HCT116 (cell line): ENCODE measurements around the gene CACNA1S. TPM values are rescaled to one million over a fixed set of nuclear protein-coding genes. Genes with fewer than 3 reads are reported as not detected.

Experiments used
- ATAC-seq: fragments of 200-7000 bp; cut with Tn5 transposase; 2 replicates; pipeline ENCODE4 v1.9.1; 2020; ENCODE audit warnings: mild to moderate bottlenecking, moderate library complexity
- BruUV-seq: library from RNA; stranded (reverse); fragments of 400-500 nt; replicated peaks from 2 replicates; lab custom pipeline; 2021; lab: Mats Ljungman, UMichigan
- CTCF ChIA-PET: fragments of 300-600 bp; sonication (Branson Sonifier 250); formaldehyde crosslinking; loops from one replicate; lab custom pipeline; 2021; ENCODE audit warnings: antibody characterized with exemption; lab: Charles Lee
- POLR2A ChIA-PET: fragments of 300-600, 350-600 bp; sonication (Branson Sonifier 250); formaldehyde crosslinking; loops from one replicate; lab custom pipeline; 2021; ENCODE audit warnings: antibody characterized with exemption; lab: Charles Lee
- RAD21 ChIA-PET, 2 experiments: fragments of 300-600 bp; sonication (Branson Sonifier 250); formaldehyde crosslinking; loops; one replicate each; lab custom pipeline; 2023; ENCODE audit warnings: low total read pairs in 2 of 2; ENCODE audit not compliant: uncharacterized antibody in 2 of 2, unreplicated experiment in 2 of 2, low non-redundant PET in 1 of 2; lab: Charles Lee
- DNase-seq: peaks from one replicate; pipeline ENCODE4 v3.0.0-alpha.2; 2010; ENCODE audit warnings: low read depth, low spot score
- H2AFZ ChIP-seq: fragments of 200-600 bp; shearing (Covaris generic), sonication (generic); 2 replicates; pipeline ENCODE4 v1.6.1; 2017; ENCODE audit warnings: low read depth, mixed run types, mixed read lengths, antibody characterized with exemption, low read length; ENCODE audit not compliant: poor library complexity, severe bottlenecking
- H3K27ac ChIP-seq: 2 replicates; pipeline ENCODE4 v1.5.1; 2012; ENCODE audit warnings: low read depth, low read length
- H3K27me3 ChIP-seq: fragments of 200-600 bp; sonication (generic); 2 replicates; pipeline ENCODE4 v1.6.1; 2016; ENCODE audit warnings: mixed run types, low read length, mixed read lengths; ENCODE audit not compliant: insufficient read depth
- H3K36me3 ChIP-seq, 2 experiments: fragments of 200-500 bp in 1 of 2; fragments of 200-600 bp in 1 of 2; sonication (Bioruptor generic) in 1 of 2; sonication (generic) in 1 of 2; 2 replicates each; pipeline versions ENCODE4 v1.5.1 to v1.6.1; 2014 to 2016; ENCODE audit warnings: low read length in 2 of 2, inconsistent platforms in 1 of 2, mixed read lengths in 1 of 2, mixed run types in 1 of 2; ENCODE audit not compliant: insufficient read depth in 2 of 2, control insufficient read depth in 1 of 2
- H3K4me1 ChIP-seq, 2 experiments: fragments of 200-600 bp in 1 of 2; sonication (generic) in 1 of 2; 2 replicates each; pipeline versions ENCODE4 v1.5.1 to v1.6.1; 2012 to 2017; ENCODE audit warnings: low read length in 2 of 2, inconsistent platforms in 1 of 2, mild to moderate bottlenecking in 1 of 2, mixed read lengths in 1 of 2, mixed run types in 1 of 2, moderate library complexity in 1 of 2; ENCODE audit not compliant: insufficient read depth in 2 of 2, control insufficient read depth in 1 of 2
- H3K4me2 ChIP-seq: fragments of 200-600 bp; sonication (generic); 2 replicates; pipeline ENCODE4 v1.6.1; 2017; ENCODE audit warnings: mixed run types, low read length, mixed read lengths
- H3K4me3 ChIP-seq, 2 experiments: fragments of 200-600 bp in 1 of 2; sonication (generic) in 1 of 2; replicated peaks in 1 of 2; 2 replicates each; pipeline ENCODE4 v1.5.1; 2011 to 2016; ENCODE audit warnings: low read length in 2 of 2, control low read depth in 1 of 2, low read depth in 1 of 2, mild to moderate bottlenecking in 1 of 2, mixed read lengths in 1 of 2, mixed run types in 1 of 2
- H3K79me2 ChIP-seq: fragments of 200-600 bp; sonication (generic); 2 replicates; pipeline ENCODE4 v1.6.1; 2017; ENCODE audit warnings: mild to moderate bottlenecking, mixed run types, low read length, moderate library complexity, mixed read lengths; ENCODE audit not compliant: insufficient read depth
- H3K9ac ChIP-seq: fragments of 200-600 bp; sonication (generic); 2 replicates; pipeline ENCODE4 v1.6.1; 2016; ENCODE audit warnings: low read length, mixed read lengths
- H3K9me2 ChIP-seq: fragments of 200-600 bp; sonication (generic), shearing (Covaris generic); 2 replicates; pipeline ENCODE4 v1.6.1; 2017; ENCODE audit warnings: mixed run types, mild to moderate bottlenecking, moderate library complexity; ENCODE audit not compliant: insufficient read depth
- H3K9me3 ChIP-seq, 2 experiments: fragments of 200-500 bp in 1 of 2; fragments of 200-600 bp in 1 of 2; sonication (Bioruptor generic) in 1 of 2; sonication (generic) in 1 of 2; 2 replicates each; pipeline ENCODE4 v1.6.1; 2014 to 2017; ENCODE audit warnings: low read length in 2 of 2, mixed read lengths in 2 of 2, inconsistent platforms in 1 of 2, low read depth in 1 of 2, mild to moderate bottlenecking in 1 of 2, mixed run types in 1 of 2, moderate library complexity in 1 of 2; ENCODE audit not compliant: control insufficient read depth in 1 of 2, insufficient read depth in 1 of 2
- H4K20me1 ChIP-seq: fragments of 200-600 bp; sonication (generic), shearing (Covaris generic); 2 replicates; pipeline ENCODE4 v1.6.1; 2017; ENCODE audit warnings: mixed run types, mild to moderate bottlenecking, moderate library complexity; ENCODE audit not compliant: insufficient read depth
- EGR1 ChIP-seq: IDR thresholded peaks from 2 replicates; pipeline ENCODE4 v1.6.1; 2012; ENCODE audit warnings: low read depth
- ELF1 ChIP-seq: IDR thresholded peaks from 2 replicates; pipeline ENCODE4 v1.6.1; 2012; ENCODE audit warnings: low read depth, borderline replicate concordance
- EZH2 ChIP-seq: fragments of 200-600 bp; sonication (generic); IDR thresholded peaks from 2 replicates; pipeline ENCODE4 v1.6.1; 2017; ENCODE audit warnings: antibody characterized with exemption, mixed run types
- FOSL1 ChIP-seq: IDR thresholded peaks from 2 replicates; pipeline ENCODE4 v1.6.1; 2012; ENCODE audit warnings: low read depth
- JUND ChIP-seq: IDR thresholded peaks from 2 replicates; pipeline ENCODE4 v1.6.1; 2012
- POLR2A ChIP-seq: IDR thresholded peaks from 2 replicates; pipeline ENCODE4 v1.7.0; 2011; ENCODE audit warnings: borderline replicate concordance; ENCODE audit not compliant: insufficient read depth, insufficient read length; ENCODE audit errors: extremely low read depth
- POLR2AphosphoS5 ChIP-seq: IDR thresholded peaks from 2 replicates; pipeline ENCODE4 v1.6.1; 2011; ENCODE audit warnings: mild to moderate bottlenecking, low read depth, low read length, moderate library complexity
- RAD21 ChIP-seq: IDR thresholded peaks from 2 replicates; pipeline ENCODE4 v1.6.1; 2012; ENCODE audit warnings: low read depth, mild to moderate bottlenecking
- SP1 ChIP-seq: IDR thresholded peaks from 2 replicates; pipeline ENCODE4 v1.6.1; 2012; ENCODE audit warnings: low read depth
- SRF ChIP-seq: IDR thresholded peaks from 2 replicates; pipeline ENCODE4 v1.6.1; 2012; ENCODE audit warnings: low read depth
- TCF7L2 ChIP-seq: IDR thresholded peaks from 2 replicates; pipeline ENCODE4 v1.7.0; 2011; ENCODE audit warnings: borderline replicate concordance, inconsistent platforms; ENCODE audit not compliant: insufficient read depth, insufficient read length; ENCODE audit errors: extremely low read depth
- intact Hi-C: fragments of 100-400 bp; cut with micrococcal nuclease; formaldehyde crosslinking; loops from 2 replicates; pipeline ENCODE4 v1.10.0; 2022
- total RNA-seq: library from RNA; stranded (reverse); gene quantifications from one replicate; pipeline ENCODE4 v1.2.1, GENCODE V29; 2021; ENCODE audit not compliant: unreplicated experiment
- TF ChIP-seq, protein P1 (sequence below): IDR thresholded peaks from 2 replicates; pipeline ENCODE4 v1.6.1; 2011; ENCODE audit warnings: mild to moderate bottlenecking, low read length, moderate library complexity; ENCODE audit not compliant: insufficient replicate concordance; ENCODE audit errors: extremely low read depth
- TF ChIP-seq, protein P2 (sequence below): IDR thresholded peaks from 2 replicates; pipeline ENCODE4 v1.6.1; 2012
- TF ChIP-seq, protein P3 (sequence below): IDR thresholded peaks from 2 replicates; pipeline ENCODE4 v1.6.1; 2012
- TF ChIP-seq, protein P4 (sequence below): IDR thresholded peaks from 2 replicates; pipeline ENCODE4 v1.6.1; 2012; ENCODE audit warnings: low read depth

CACNA1S gene
- total RNA-seq, 1 experiment from 2014 or later, result not detected

DNA sequence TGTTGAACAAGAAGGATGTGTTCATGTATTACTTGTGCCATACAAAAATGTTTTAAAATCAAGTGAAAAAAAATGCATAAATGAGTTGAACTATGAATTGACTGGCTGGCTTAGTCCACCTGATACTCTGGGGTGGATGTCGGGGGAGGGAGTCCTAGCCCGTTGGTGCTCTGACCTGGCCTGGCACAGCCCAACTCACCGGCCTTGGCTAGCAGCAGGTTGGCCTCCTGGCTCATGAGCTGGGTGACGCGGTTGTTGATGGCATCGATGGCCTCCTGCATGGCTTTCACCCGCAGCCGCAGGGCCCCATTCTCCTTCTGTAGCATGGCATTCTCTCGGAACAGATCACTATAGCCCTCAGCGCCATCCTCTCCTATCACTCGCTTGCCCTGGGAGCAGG lies 110.3 kb downstream of the CACNA1S start:
- BruUV-seq, result no TSS peak
- Histone ChIP-seq H3K9me3 (no peaks in the 10 kb centered on the region), H3K79me2 (no peaks in the 10 kb centered on the region), H3K9me2 (no peaks in the 10 kb centered on the region), H3K4me3 (no peak overlapping the region), H3K4me1 (peaks cover 0 to 6% of the 10 kb centered on the region in 2 experiments; a peak in 1 of 4 replicates), H3K27me3 (no peaks in the 10 kb centered on the region), H2AFZ (no peak overlapping the region), H3K9ac (no peak overlapping the region), H3K4me2 (no peak overlapping the region), H4K20me1 (no peaks in the 10 kb centered on the region), H3K27ac (no peak overlapping the region)
- ChIA-PET RAD21 (no interaction called here), CTCF (no interaction called here), POLR2A (no interaction called here)
- ATAC-seq, result no peak
- no peak for DNase-seq
- TF ChIP-seq TCF7L2 (no peak), ELF1 (no peak), EGR1 (no peak), RAD21 (no peak), SRF (no peak), SP1 (no peak), POLR2AphosphoS5 (no peak), EZH2 (no peak), POLR2A (no peak), FOSL1 (no peak), JUND (no peak)
- TF ChIP-seq, protein P1, sequence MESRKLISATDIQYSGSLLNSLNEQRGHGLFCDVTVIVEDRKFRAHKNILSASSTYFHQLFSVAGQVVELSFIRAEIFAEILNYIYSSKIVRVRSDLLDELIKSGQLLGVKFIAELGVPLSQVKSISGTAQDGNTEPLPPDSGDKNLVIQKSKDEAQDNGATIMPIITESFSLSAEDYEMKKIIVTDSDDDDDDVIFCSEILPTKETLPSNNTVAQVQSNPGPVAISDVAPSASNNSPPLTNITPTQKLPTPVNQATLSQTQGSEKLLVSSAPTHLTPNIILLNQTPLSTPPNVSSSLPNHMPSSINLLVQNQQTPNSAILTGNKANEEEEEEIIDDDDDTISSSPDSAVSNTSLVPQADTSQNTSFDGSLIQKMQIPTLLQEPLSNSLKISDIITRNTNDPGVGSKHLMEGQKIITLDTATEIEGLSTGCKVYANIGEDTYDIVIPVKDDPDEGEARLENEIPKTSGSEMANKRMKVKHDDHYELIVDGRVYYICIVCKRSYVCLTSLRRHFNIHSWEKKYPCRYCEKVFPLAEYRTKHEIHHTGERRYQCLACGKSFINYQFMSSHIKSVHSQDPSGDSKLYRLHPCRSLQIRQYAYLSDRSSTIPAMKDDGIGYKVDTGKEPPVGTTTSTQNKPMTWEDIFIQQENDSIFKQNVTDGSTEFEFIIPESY, result no peak
- TF ChIP-seq, protein P2, sequence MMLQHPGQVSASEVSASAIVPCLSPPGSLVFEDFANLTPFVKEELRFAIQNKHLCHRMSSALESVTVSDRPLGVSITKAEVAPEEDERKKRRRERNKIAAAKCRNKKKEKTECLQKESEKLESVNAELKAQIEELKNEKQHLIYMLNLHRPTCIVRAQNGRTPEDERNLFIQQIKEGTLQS, result no peak
- TF ChIP-seq, protein P3, sequence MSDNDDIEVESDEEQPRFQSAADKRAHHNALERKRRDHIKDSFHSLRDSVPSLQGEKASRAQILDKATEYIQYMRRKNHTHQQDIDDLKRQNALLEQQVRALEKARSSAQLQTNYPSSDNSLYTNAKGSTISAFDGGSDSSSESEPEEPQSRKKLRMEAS, result no peak
- TF ChIP-seq, protein P4, sequence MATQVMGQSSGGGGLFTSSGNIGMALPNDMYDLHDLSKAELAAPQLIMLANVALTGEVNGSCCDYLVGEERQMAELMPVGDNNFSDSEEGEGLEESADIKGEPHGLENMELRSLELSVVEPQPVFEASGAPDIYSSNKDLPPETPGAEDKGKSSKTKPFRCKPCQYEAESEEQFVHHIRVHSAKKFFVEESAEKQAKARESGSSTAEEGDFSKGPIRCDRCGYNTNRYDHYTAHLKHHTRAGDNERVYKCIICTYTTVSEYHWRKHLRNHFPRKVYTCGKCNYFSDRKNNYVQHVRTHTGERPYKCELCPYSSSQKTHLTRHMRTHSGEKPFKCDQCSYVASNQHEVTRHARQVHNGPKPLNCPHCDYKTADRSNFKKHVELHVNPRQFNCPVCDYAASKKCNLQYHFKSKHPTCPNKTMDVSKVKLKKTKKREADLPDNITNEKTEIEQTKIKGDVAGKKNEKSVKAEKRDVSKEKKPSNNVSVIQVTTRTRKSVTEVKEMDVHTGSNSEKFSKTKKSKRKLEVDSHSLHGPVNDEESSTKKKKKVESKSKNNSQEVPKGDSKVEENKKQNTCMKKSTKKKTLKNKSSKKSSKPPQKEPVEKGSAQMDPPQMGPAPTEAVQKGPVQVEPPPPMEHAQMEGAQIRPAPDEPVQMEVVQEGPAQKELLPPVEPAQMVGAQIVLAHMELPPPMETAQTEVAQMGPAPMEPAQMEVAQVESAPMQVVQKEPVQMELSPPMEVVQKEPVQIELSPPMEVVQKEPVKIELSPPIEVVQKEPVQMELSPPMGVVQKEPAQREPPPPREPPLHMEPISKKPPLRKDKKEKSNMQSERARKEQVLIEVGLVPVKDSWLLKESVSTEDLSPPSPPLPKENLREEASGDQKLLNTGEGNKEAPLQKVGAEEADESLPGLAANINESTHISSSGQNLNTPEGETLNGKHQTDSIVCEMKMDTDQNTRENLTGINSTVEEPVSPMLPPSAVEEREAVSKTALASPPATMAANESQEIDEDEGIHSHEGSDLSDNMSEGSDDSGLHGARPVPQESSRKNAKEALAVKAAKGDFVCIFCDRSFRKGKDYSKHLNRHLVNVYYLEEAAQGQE, result no peak
- TF ChIP-seq, all 23 proteins: peak for 0
- intact Hi-C loops, result no loop called here
- no peaks in the 10 kb centered on the region for H3K36me3 ChIP-seq
